GM19035 (cell line): ENCODE data around the gene GBP3.
"Not testable (repeated sequence)": the region's sequence is repeated elsewhere in the genome, so short reads cannot be mapped to it uniquely, and the experiment has no call there.

ENCODE experiments used
- ATAC-seq: cut with Tn5 transposase; IDR thresholded peaks from one replicate; pipeline ENCODE4 v1.9.1; 2021; ENCODE audit not compliant: unreplicated experiment

GBP3 gene

DNA sequence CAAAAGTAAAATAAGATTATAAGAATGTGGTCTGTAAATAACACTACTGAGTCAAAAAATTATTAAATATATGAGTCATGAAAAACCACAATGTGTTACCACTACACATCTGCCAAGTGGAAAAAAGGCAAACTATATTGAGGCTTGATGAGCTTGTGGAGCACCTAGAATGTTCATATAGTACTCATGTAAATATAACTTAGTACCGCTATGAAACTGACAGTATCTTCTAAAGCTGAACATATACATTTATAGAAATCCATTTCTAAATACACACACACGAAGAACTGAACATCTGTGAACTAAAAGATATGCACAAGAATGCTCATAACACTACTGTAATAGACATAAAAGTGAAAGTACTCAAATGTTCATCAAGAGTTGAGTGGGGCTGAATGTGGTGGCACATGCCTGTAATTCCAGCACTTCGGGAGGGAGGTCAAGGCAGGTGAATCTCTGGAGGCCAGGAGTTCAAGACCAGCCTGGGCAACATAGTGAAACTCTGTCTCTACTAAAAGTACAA is 18.5 kb upstream of the GBP3 start:
- ATAC-seq, result peak; percentile 96

GRCh38 chr1:89040315-89040626 is 17.6 kb upstream of the GBP3 start:
- no peak for ATAC-seq

- ATAC-seq, result no peak
Measured at GRCh38 chr1:89037186-89037585, 14.5 kb upstream of the GBP3 start.

- no peak for ATAC-seq
Measured at GRCh38 chr1:89035080-89035479, 12.4 kb upstream of the GBP3 start.

GRCh38 chr1:89034004-89034403 is 11.3 kb upstream of the GBP3 start:
- ATAC-seq, result not testable (repeated sequence)

GRCh38 chr1:89029051-89029450 is 6.4 kb upstream of the GBP3 start:
- ATAC-seq, result not testable (repeated sequence)

DNA sequence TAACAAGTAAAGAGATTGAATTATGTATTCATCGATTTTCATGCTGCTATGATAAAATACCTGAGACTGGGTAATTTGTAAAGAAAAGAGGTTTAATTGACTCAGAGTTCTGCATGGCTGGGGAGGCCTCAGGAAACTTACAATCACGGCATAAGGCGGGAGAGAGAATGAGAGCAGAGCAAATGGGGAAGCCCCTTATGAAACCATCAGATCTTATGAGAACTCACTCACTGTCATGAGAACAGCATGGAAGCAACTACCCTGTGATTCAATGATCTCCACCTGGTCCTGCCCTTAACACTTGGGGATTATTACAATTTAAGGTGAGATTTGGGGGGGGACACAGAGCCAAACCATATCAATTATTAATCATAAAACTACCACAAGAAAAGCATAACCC is 3.3 kb upstream of the GBP3 start:
- ATAC-seq, result no peak

DNA sequence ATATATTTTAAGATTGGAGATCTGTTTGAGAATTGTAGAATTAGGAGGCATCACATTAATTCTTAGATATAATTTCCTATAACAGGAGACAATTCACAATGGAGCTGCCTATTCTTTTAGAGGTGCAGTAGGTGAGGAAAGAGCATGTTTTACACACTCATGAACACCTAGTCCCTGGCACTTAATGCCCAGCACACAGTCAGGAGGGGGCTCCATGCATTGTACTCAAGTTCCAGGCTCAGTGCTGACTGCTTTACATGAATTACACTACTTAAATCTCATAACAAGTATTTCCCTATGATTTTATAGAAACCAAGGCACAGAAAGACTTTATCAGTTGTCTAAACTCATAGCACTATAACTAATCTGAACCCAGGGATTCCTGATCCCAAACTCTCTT is 360 bp upstream of the GBP3 start:
- ATAC-seq, result peak; percentile 11

GRCh38 chr1:89018318-89018717 is 4.3 kb downstream of the GBP3 start:
- not testable (repeated sequence) for ATAC-seq

DNA sequence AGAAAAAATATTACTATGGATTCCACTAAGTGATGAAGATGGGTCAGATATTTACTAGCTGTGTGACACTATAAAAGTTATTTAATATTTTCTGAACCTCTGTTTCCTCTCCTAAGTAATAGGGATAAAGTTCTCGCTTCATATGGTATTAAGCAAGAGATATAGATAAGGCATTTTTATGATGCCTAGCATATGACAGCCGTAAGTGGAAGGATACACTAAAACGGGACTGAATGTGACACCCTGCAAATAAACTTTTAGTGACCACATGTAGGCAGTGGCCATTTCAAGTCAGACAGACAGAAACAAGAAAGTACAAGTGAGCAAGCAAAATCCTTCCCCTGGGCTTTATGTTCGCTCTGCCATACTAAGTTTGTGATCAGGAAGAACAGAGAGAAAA is 14.2 kb downstream of the GBP3 start:
- no peak for ATAC-seq

- ATAC-seq, result no peak
Measured at GRCh38 chr1:89005286-89006151, 17.1 kb downstream of the GBP3 start.

GRCh38 chr1:89002176-89002575 is 20.5 kb downstream of the GBP3 start:
- ATAC-seq, result not testable (repeated sequence)

DNA sequence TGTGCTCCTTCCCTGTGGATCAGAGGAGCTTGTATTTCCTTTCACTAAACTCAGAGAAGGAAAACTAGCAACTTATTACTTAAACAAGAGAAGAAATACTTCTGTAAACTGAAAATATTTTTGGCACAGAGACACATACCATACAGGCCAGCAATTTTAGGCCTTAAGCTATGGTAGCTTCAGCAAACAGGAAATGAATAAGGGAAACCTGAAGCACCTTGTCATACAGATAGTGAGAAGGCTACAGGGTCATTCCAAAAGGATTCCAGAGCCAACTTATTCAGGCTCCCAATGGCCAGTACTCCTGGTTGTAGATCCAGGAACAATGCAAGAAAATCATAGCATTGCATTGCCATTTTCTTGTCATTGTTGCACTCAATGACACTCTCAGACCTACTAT is 21.2 kb downstream of the GBP3 start:
- ATAC-seq, result no peak

GRCh38 chr1:88998716-88999115 is 23.9 kb downstream of the GBP3 start:
- peak; percentile 79 for ATAC-seq

GRCh38 chr1:88990426-88990825 is 32.2 kb downstream of the GBP3 start:
- no peak for ATAC-seq

DNA sequence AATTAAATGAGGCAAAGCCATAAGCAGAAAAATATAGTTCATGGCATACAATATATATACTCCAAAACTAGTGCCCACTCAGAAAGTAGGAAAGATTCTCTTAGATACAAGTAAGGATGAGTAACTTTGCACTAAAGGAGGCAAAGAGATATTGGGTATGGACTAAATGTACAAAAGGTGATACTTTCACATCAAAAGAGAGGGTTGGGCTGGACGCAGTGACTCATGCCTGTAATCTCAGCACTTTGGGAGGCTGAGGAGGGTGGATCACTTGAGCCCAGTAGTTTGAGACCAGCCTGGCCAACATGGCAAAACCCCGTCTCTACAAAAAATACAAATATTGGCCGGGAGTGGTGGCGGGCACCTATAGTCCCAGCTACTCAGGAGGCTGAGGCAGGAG is 37.0 kb downstream of the GBP3 start:
- ATAC-seq, result no peak

GRCh38 chr1:88985032-88985431 is 37.6 kb downstream of the GBP3 start:
- ATAC-seq, result no peak

- ATAC-seq, result no peak
Measured at GRCh38 chr1:88984569-88984968, 38.1 kb downstream of the GBP3 start.

- ATAC-seq, result no peak
Measured at GRCh38 chr1:88983791-88984559, 38.7 kb downstream of the GBP3 start.

- ATAC-seq, result no peak
Measured at GRCh38 chr1:88982055-88982454, 40.6 kb downstream of the GBP3 start.

- not testable (repeated sequence) for ATAC-seq
Measured at GRCh38 chr1:88981506-88981905, 41.2 kb downstream of the GBP3 start.

GRCh38 chr1:88980870-88981269 is 41.8 kb downstream of the GBP3 start:
- ATAC-seq, result no peak
